ENCODE results near the gene NINJ2.

NINJ2 gene

GRCh38 chr12:646442-647384, 16.5 kb downstream of the NINJ2 start:
- H3K27me3 ChIP-seq (replicated peaks; ENCODE audit: control insufficient read depth, insufficient read depth, low read length), result no peaks in the 10 kb centered on the region
- peaks cover 6% of the 10 kb centered on the region; the same call in 1 of the 2 replicates for H3K36me3 ChIP-seq (ENCODE audit: control insufficient read depth, insufficient read depth, low read length)
- TF ChIP-seq CTCF (IDR thresholded peaks at IDR 0.05; ENCODE audit: insufficient read depth, low read length, poor library complexity, severe bottlenecking), result no peak
- DNase-seq (ENCODE audit: extremely low read depth, insufficient read length), result no peak
- no peak overlapping the region for H3K4me3 ChIP-seq (replicated peaks; ENCODE audit: low read depth, low read length)

- no peak for TF ChIP-seq CTCF (IDR thresholded peaks at IDR 0.05; ENCODE audit: insufficient read depth, low read length, poor library complexity, severe bottlenecking)
- Histone ChIP-seq H3K36me3 (ENCODE audit: control insufficient read depth, insufficient read depth, low read length) (peaks cover 6% of the 10 kb centered on the region; the same call in 1 of the 2 replicates), H3K4me3 (replicated peaks; ENCODE audit: low read depth, low read length) (no peak overlapping the region), H3K27me3 (replicated peaks; ENCODE audit: control insufficient read depth, insufficient read depth, low read length) (no peaks in the 10 kb centered on the region)
- no peak for DNase-seq (ENCODE audit: extremely low read depth, insufficient read length)
Observed at GRCh38 chr12:645563-646071, 17.6 kb downstream of the NINJ2 start.

GRCh38 chr12:644818-645552, 18.3 kb downstream of the NINJ2 start:
- Histone ChIP-seq H3K4me3 (replicated peaks; ENCODE audit: low read depth, low read length) (peak overlapping the region; percentile 39), H3K27me3 (replicated peaks; ENCODE audit: control insufficient read depth, insufficient read depth, low read length) (no peaks in the 10 kb centered on the region), H3K36me3 (ENCODE audit: control insufficient read depth, insufficient read depth, low read length) (peaks cover 6% of the 10 kb centered on the region; the same call in 1 of the 2 replicates)
- DNase-seq (ENCODE audit: extremely low read depth, insufficient read length), result no peak
- no peak for TF ChIP-seq CTCF (IDR thresholded peaks at IDR 0.05; ENCODE audit: insufficient read depth, low read length, poor library complexity, severe bottlenecking)

- TF ChIP-seq CTCF (IDR thresholded peaks at IDR 0.05; ENCODE audit: insufficient read depth, low read length, poor library complexity, severe bottlenecking), result no peak
- DNase-seq (ENCODE audit: extremely low read depth, insufficient read length), result no peak
- H3K36me3 ChIP-seq (ENCODE audit: control insufficient read depth, insufficient read depth, low read length), result peaks cover 6% of the 10 kb centered on the region; the same call in 1 of the 2 replicates
- H3K4me3 ChIP-seq (replicated peaks; ENCODE audit: low read depth, low read length), result peak overlapping the region; percentile 78
- H3K27me3 ChIP-seq (replicated peaks; ENCODE audit: control insufficient read depth, insufficient read depth, low read length), result no peaks in the 10 kb centered on the region
Observed at GRCh38 chr12:644303-644639, 19.0 kb downstream of the NINJ2 start.

- H3K4me3 ChIP-seq (replicated peaks; ENCODE audit: low read depth, low read length), result peak overlapping the region; percentile 78
- H3K27me3 ChIP-seq (replicated peaks; ENCODE audit: control insufficient read depth, insufficient read depth, low read length), result no peaks in the 10 kb centered on the region
- peaks cover 6% of the 10 kb centered on the region; the same call in 1 of the 2 replicates for H3K36me3 ChIP-seq (ENCODE audit: control insufficient read depth, insufficient read depth, low read length)
- no peak for DNase-seq (ENCODE audit: extremely low read depth, insufficient read length)
- no peak for TF ChIP-seq CTCF (IDR thresholded peaks at IDR 0.05; ENCODE audit: insufficient read depth, low read length, poor library complexity, severe bottlenecking)
Observed at GRCh38 chr12:643475-644302, 19.6 kb downstream of the NINJ2 start.
